ENCODE results near the gene RBPJL.

DNA sequence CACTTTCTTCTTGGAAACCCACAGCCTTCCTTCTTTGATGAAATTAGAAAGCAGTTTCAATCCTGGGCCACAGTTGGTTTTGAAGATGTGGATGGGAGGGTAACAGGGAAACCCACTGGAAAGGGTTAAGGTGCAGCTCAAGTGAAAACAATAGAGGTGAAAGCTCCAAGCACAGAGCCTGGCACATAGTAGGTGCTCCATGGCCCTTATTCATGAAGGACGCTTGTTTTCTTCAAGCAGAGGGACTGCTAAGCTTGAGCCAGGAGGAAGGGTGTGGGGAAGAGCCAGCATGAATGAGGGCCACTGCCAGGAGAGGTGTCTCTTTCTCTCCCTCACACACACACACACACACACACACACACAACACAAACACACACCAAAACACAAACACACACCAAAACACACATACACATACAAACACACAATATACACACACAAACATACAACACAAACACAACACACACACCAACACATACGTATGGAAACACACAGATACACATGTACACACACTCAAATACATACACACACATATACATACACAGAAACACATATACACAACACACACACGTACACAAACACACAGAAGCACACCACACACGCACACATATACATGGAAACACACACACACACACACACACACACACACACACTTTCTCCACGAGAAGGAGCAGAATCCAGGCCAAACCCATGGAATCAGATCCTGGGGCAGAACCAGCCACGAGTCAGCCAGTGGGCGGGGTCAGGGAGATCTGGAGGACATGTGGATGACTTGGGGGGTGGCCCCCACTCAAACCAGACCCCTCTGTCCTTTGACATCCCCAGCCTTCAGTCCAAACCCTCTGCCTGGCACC lies 23.7 kb upstream of the RBPJL start:
- TF ChIP-seq, protein P1, sequence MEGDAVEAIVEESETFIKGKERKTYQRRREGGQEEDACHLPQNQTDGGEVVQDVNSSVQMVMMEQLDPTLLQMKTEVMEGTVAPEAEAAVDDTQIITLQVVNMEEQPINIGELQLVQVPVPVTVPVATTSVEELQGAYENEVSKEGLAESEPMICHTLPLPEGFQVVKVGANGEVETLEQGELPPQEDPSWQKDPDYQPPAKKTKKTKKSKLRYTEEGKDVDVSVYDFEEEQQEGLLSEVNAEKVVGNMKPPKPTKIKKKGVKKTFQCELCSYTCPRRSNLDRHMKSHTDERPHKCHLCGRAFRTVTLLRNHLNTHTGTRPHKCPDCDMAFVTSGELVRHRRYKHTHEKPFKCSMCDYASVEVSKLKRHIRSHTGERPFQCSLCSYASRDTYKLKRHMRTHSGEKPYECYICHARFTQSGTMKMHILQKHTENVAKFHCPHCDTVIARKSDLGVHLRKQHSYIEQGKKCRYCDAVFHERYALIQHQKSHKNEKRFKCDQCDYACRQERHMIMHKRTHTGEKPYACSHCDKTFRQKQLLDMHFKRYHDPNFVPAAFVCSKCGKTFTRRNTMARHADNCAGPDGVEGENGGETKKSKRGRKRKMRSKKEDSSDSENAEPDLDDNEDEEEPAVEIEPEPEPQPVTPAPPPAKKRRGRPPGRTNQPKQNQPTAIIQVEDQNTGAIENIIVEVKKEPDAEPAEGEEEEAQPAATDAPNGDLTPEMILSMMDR (IDR thresholded peaks at IDR 0.05; ENCODE audit: low read depth, low read length, missing input control) = no peak
- TF ChIP-seq TAF1 (conservative IDR thresholded peaks at IDR 0.05) (no peak), MAX (IDR thresholded peaks at IDR 0.05) (no peak), SP1 (IDR thresholded peaks at IDR 0.05) (no peak), GABPA (IDR thresholded peaks at IDR 0.05 in 1 of 2, conservative IDR thresholded peaks at IDR 0.05 in 1 of 2) (no peak)
